PC-9 (cell line): Measurements from ENCODE around the gene CGB1. TPM values are rescaled to one million over a fixed set of nuclear protein-coding genes. Genes with fewer than 3 reads are reported as not detected.

ENCODE experiments used
- BruUV-seq: library from RNA; stranded (reverse); fragments of 400-500 nt; replicated peaks from 2 replicates; lab custom pipeline; 2021; lab: Mats Ljungman, UMichigan
- CTCF ChIA-PET: fragments of 300-600 bp; sonication (Branson Sonifier 250); formaldehyde crosslinking; loops from one replicate; lab custom pipeline; 2022; ENCODE audit warnings: antibody characterized with exemption; lab: Charles Lee
- POLR2A ChIA-PET: fragments of 300-600 bp; sonication (Branson Sonifier 250); formaldehyde crosslinking; loops from one replicate; lab custom pipeline; 2022; ENCODE audit warnings: antibody characterized with exemption; ENCODE audit not compliant: unreplicated experiment; lab: Charles Lee
- DNase-seq, 2 experiments: peaks; one replicate each; pipeline versions ENCODE4 v3.0.0 to v3.0.0-alpha.2; 2015 to 2022; ENCODE audit warnings: mixed read lengths in 1 of 2
- H2AFZ ChIP-seq: fragments of 200-600 bp; sonication (generic); 2 replicates; pipeline ENCODE4 v1.8.1; 2017; ENCODE audit warnings: antibody characterized with exemption
- H3F3A ChIP-seq: fragments of 200-600 bp; sonication (generic); 2 replicates; pipeline ENCODE4 v1.8.1; 2017; ENCODE audit warnings: antibody characterized with exemption, mild to moderate bottlenecking, low read depth; ENCODE audit not compliant: insufficient read depth
- H3K27ac ChIP-seq: fragments of 200-600 bp; sonication (generic); 2 replicates; pipeline ENCODE4 v1.6.1; 2016; ENCODE audit warnings: mixed run types
- H3K27me3 ChIP-seq: fragments of 200-600 bp; sonication (generic); 2 replicates; pipeline ENCODE4 v1.6.1; 2016; ENCODE audit warnings: low read depth, mixed run types; ENCODE audit not compliant: insufficient read depth
- H3K36me3 ChIP-seq: fragments of 200-600 bp; sonication (generic); 2 replicates; pipeline ENCODE4 v1.6.1; 2016; ENCODE audit warnings: low read depth, mixed run types
- H3K4me1 ChIP-seq: fragments of 200-600 bp; sonication (generic); replicated peaks from 2 replicates; pipeline ENCODE4 v1.6.1; 2016; ENCODE audit warnings: mixed run types; ENCODE audit not compliant: insufficient read depth
- H3K4me2 ChIP-seq: fragments of 200-600 bp; sonication (generic); 2 replicates; pipeline ENCODE4 v1.6.1; 2017; ENCODE audit warnings: mixed run types
- H3K4me3 ChIP-seq: fragments of 200-600 bp; sonication (generic); 2 replicates; pipeline ENCODE4 v1.6.1; 2016; ENCODE audit warnings: mixed run types
- H3K79me2 ChIP-seq: fragments of 200-600 bp; sonication (generic); 2 replicates; pipeline ENCODE4 v1.6.1; 2017; ENCODE audit warnings: low read depth, mixed run types
- H3K9me2 ChIP-seq: fragments of 200-600 bp; sonication (generic); 2 replicates; pipeline ENCODE4 v1.8.1; 2017; ENCODE audit warnings: mild to moderate bottlenecking; ENCODE audit not compliant: insufficient read depth
- H3K9me3 ChIP-seq: fragments of 200-600 bp; sonication (generic); 2 replicates; pipeline ENCODE4 v1.8.1; 2016; ENCODE audit warnings: low read depth; ENCODE audit not compliant: insufficient read depth
- H4K20me1 ChIP-seq: fragments of 200-600 bp; sonication (generic); 2 replicates; pipeline ENCODE4 v1.8.1; 2017; ENCODE audit not compliant: insufficient read depth
- EZH2 ChIP-seq: fragments of 200-600 bp; sonication (generic); IDR thresholded peaks from 2 replicates; pipeline ENCODE4 v1.8.0; 2017; ENCODE audit warnings: antibody characterized with exemption, low read depth
- intact Hi-C: fragments of 100-400 bp; cut with micrococcal nuclease; formaldehyde crosslinking; loops from one replicate; pipeline ENCODE4 v1.10.0; 2022; ENCODE audit not compliant: unreplicated experiment
- total RNA-seq: library from RNA; stranded (reverse); gene quantifications from 2 replicates; pipeline ENCODE4 v1.2.3, GENCODE V29; 2021
- TF ChIP-seq, protein P1 (sequence below): fragments of 200-600 bp; sonication (generic); conservative IDR thresholded peaks from 2 replicates; pipeline ENCODE4 v1.6.1; 2017; ENCODE audit warnings: mixed run types, antibody characterized with exemption, mild to moderate bottlenecking, moderate library complexity

Gene CGB1
- total RNA-seq, 1 experiment from 2014 or later, result 0.83 TPM

DNA sequence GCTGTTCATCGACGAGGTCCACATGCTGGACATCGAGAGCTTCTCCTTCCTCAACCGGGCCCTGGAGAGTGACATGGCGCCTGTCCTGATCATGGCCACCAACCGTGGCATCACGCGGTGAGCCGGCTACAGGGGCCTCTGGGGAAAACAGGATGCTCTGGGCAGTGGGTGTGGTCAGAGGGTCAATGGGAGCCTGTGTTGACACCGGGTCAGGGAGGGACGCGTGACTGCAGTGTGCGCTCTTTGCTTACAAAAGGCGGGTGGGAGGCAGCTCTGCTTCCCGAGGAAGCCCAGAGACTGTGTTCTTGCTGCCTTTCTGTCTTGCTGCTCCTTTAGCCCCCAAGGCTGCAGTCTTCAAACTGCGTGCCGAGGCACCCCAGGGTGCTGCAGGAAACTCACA, 25.5 kb downstream of the CGB1 start:
- DNase-seq, result no peak
- peaks cover 8% of the 10 kb centered on the region; the same call in 1 of the 2 replicates for H4K20me1 ChIP-seq
- ChIA-PET CTCF (no interaction called here), POLR2A (no interaction called here)
- no peak overlapping the region for H3K4me2 ChIP-seq
- no peak overlapping the region for H2AFZ ChIP-seq
- no peaks in the 10 kb centered on the region for H3K9me3 ChIP-seq
- TF ChIP-seq EZH2, result no peak
- TF ChIP-seq, protein P1, sequence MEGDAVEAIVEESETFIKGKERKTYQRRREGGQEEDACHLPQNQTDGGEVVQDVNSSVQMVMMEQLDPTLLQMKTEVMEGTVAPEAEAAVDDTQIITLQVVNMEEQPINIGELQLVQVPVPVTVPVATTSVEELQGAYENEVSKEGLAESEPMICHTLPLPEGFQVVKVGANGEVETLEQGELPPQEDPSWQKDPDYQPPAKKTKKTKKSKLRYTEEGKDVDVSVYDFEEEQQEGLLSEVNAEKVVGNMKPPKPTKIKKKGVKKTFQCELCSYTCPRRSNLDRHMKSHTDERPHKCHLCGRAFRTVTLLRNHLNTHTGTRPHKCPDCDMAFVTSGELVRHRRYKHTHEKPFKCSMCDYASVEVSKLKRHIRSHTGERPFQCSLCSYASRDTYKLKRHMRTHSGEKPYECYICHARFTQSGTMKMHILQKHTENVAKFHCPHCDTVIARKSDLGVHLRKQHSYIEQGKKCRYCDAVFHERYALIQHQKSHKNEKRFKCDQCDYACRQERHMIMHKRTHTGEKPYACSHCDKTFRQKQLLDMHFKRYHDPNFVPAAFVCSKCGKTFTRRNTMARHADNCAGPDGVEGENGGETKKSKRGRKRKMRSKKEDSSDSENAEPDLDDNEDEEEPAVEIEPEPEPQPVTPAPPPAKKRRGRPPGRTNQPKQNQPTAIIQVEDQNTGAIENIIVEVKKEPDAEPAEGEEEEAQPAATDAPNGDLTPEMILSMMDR, result no peak
- intact Hi-C loops, result no loop called here
- H3K4me3 ChIP-seq, result no peak overlapping the region
- no peaks in the 10 kb centered on the region for H3K79me2 ChIP-seq
- BruUV-seq, result no TSS peak
- H3F3A ChIP-seq, result peaks cover 29% of the 10 kb centered on the region
- H3K27ac ChIP-seq, result no peak overlapping the region
- H3K36me3 ChIP-seq, result peaks cover 25% of the 10 kb centered on the region
- no peaks in the 10 kb centered on the region for H3K9me2 ChIP-seq
- H3K4me1 ChIP-seq, result no peaks in the 10 kb centered on the region
- no peaks in the 10 kb centered on the region for H3K27me3 ChIP-seq

DNA sequence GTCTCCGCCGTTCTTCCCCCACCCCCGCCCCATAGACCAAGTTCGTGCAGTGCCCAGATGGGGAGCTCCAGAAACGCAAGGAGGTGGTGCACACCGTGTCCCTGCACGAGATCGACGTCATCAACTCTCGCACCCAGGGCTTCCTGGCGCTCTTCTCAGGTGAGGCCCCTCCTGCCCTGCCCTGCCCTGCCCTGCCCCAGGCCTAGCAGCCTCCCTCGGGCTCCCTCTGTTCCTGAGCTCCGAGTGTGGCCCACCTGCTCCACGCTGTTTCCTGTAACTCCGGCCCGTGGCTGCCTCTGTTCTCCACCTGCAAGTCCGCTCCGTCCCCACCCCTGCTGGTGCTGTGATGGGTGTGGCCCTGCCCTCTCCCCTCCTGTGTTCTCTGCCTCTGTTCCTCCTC, 26.2 kb downstream of the CGB1 start:
- Histone ChIP-seq H3K36me3 (peaks cover 25% of the 10 kb centered on the region), H3K9me2 (no peaks in the 10 kb centered on the region), H3K4me3 (no peak overlapping the region), H3K27me3 (no peaks in the 10 kb centered on the region), H2AFZ (no peak overlapping the region), H3K79me2 (no peaks in the 10 kb centered on the region), H3F3A (peaks cover 25% of the 10 kb centered on the region), H3K27ac (no peak overlapping the region), H3K4me1 (no peaks in the 10 kb centered on the region), H3K9me3 (no peaks in the 10 kb centered on the region), H4K20me1 (peaks cover 8% of the 10 kb centered on the region; the same call in 1 of the 2 replicates), H3K4me2 (no peak overlapping the region)
- TF ChIP-seq, protein P1, result no peak
- TF ChIP-seq EZH2, result no peak
- no TSS peak for BruUV-seq
- intact Hi-C loops, result no loop called here
- POLR2A ChIA-PET, result no interaction called here
- CTCF ChIA-PET, result no interaction called here
- DNase-seq, result no peak

DNA sequence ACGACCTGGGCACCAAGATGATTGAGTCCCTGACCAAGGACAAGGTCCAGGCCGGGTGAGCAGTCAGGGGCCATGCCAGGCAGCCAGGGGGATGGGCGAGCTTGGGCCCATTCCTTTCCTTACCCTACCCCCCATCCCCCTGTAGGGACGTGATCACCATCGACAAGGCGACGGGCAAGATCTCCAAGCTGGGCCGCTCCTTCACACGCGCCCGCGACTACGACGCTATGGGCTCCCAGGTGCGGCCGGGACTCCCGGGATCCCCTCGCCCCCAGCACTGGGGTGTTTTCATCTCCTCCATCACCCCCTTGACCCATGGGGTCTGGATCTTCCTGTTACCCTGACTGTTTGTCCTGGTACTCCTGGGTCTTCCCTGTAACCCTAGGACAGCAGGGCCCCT, 26.9 kb downstream of the CGB1 start:
- Histone ChIP-seq H3K27ac (no peak overlapping the region), H3K27me3 (no peaks in the 10 kb centered on the region), H3K4me2 (no peak overlapping the region), H3K79me2 (no peaks in the 10 kb centered on the region), H3K9me3 (no peaks in the 10 kb centered on the region), H3K9me2 (no peaks in the 10 kb centered on the region), H3K4me3 (no peak overlapping the region), H2AFZ (no peak overlapping the region), H3K36me3 (peaks cover 21% of the 10 kb centered on the region; the same call in 1 of the 2 replicates), H3K4me1 (no peaks in the 10 kb centered on the region), H3F3A (peaks cover 19% of the 10 kb centered on the region), H4K20me1 (peaks cover 8% of the 10 kb centered on the region; the same call in 1 of the 2 replicates)
- intact Hi-C loops, result no loop called here
- TF ChIP-seq, protein P1, result no peak
- TF ChIP-seq EZH2, result no peak
- no peak for DNase-seq
- BruUV-seq, result no TSS peak
- CTCF ChIA-PET, result no interaction called here
- POLR2A ChIA-PET, result interaction anchor here (0.6 kb wide), 1 partner anchor 618 kb away, joined by 18 read pairs; no protein-coding TSS in a partner anchor
